ENCODE data around the gene ORC1.

GRCh38 chr1:52365746-52366516, 38.3 kb downstream of the ORC1 start, which contains the start of gene CC2D1B:
- TF ChIP-seq CTCF (IDR thresholded peaks at IDR 0.05) (peak; percentile 24 to 86 (median 48)), POLR2A (IDR thresholded peaks at IDR 0.05) (peak; percentile 90), POLR2AphosphoS5 (IDR thresholded peaks at IDR 0.05) (peak; percentile 95)
